Activated CD4-positive, alpha-beta T cell treated with anti-CD3 and anti-CD28 coated beads, Interleukin-2, amount 10 ng/mL, durations not matched to agents 7 days and 5 days (primary cell): ENCODE data around the gene GOLGA8N. TPM values are rescaled to one million over a fixed set of nuclear protein-coding genes. Genes with fewer than 3 reads are reported as not detected.

Source experiments
- total RNA-seq, 2 experiments: library from RNA; stranded (reverse); gene quantifications; one replicate each; pipeline ENCODE4 v1.2.3, GENCODE V29; 2021

The GOLGA8N gene
- total RNA-seq, 2 experiments from 2014 or later: 8.1 to 9.2 TPM

Other genes starting within 250 kb of the GOLGA8N start
- 1 to 10 TPM in 1 of 2 experiments, under 1 TPM in 1; 0.77 to 1.2 TPM for gene GOLGA8K, start 190.2 kb upstream of the GOLGA8N start, total RNA-seq
- gene GOLGA8O, start 137.8 kb upstream of the GOLGA8N start, total RNA-seq: 1 to 10 TPM; 5.0 to 7.2 TPM
- 100 to 1,000 TPM; 148 to 160 TPM for gene ARHGAP11A, start 22.0 kb downstream of the GOLGA8N start, total RNA-seq
- gene SCG5, start 48.3 kb downstream of the GOLGA8N start, total RNA-seq: 1 to 10 TPM; 2.5 to 3.7 TPM
- not detected for gene GREM1, start 124.5 kb downstream of the GOLGA8N start, total RNA-seq